HG03571 (cell line): ENCODE measurements around the gene BTBD6.
"Not testable (repeated sequence)": the region's sequence is repeated elsewhere in the genome, so short reads cannot be mapped to it uniquely, and the experiment has no call there.

Source experiments
- ATAC-seq: cut with Tn5 transposase; IDR thresholded peaks from one replicate; pipeline ENCODE4 v1.9.1; 2021; ENCODE audit not compliant: unreplicated experiment

The BTBD6 gene

GRCh38 chr14:105268736-105269354 is 20.5 kb downstream of the BTBD6 start:
- ATAC-seq, result no peak

DNA sequence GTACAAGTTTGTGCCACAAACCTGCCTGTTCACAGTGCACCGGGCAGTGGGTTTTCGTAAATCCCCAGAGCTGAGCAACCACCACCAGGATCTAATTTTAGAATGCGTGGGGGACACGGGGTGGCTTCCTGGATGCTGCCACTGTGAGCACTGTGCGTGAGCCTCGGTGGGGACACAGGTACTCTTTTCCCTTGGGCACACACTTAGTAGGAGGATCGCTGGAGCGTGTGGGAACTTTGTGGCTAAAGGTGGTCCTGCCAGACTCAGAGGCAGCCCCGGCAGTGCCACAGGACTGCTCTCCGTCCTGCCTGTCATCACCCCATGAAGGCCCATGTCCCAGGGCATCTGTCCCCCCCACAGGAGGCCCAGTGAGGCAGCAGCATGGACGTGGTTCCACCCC is 21.1 kb downstream of the BTBD6 start:
- no peak for ATAC-seq

DNA sequence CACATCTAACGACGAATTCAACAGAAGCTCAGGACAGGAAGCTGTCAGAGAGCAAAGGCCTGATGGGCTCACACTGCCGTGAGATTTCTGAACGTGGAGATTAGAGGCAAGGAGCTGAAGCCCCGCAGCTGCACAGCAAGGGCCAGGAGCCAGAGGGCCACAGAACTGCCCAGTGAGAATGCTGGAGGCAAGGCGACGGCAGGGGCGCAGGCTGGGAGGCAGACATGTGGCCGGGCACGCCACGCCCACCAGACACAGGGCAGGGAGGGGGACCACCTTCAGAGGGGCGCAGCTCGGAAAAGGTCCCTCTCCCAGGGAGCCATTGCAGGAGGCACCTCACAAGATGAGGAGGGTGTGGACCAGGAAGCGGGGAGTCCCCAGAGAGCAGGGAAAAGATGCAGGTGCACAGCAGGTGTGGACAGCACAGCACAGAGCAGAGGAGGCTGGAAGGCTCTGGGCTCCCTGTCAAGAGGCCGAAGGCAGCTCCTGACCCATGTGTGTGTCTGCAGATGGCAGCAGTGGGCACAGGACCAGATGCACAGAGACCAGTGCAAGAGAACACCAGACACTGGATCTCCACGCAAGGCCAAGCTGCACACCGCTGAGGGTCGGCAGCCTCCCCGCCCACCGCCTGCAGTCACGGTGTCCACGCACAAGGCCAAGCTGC is 23.0 kb downstream of the BTBD6 start:
- no peak for ATAC-seq

DNA sequence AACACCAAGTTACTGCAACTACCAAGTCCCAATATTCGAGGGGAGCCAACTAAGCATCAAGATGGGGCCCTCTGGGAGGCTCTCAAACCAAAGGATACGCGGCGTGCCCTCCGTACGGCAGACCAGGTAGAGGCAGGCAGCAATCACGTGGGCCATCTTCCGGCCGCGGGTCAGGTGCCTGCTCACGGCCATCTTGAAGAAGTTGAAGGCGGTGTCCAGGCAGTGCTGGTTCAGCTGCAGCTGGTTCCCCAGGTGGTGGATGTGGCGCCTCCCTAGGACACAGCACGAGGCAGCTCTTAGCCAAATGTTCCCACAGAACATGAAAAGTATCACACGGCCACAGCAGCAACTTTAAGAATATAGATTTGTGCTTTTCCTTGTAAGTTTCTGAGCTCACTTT is 24.3 kb downstream of the BTBD6 start:
- ATAC-seq, result no peak

DNA sequence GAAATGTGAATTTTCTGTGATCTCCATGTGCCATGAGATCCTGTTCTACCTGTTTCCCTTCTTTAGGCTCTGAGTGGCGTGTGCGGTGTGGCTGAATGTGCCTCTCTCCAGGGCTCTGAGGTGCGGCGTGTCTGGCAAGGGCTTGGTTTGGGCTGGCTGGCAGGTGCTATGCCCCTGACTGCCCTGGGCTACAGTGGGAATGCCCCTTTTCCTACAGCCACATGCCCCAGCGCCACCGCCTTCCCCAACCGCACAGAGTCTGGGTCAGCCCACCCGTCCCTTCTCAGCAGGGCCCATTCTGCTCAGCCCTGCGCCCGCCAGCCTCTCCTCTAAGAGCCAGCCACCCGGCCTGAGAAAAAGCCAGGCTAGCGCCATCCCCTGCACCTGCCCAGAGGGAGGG is 24.7 kb downstream of the BTBD6 start:
- ATAC-seq, result no peak

GRCh38 chr14:105274637-105275036 is 26.3 kb downstream of the BTBD6 start:
- no peak for ATAC-seq

DNA sequence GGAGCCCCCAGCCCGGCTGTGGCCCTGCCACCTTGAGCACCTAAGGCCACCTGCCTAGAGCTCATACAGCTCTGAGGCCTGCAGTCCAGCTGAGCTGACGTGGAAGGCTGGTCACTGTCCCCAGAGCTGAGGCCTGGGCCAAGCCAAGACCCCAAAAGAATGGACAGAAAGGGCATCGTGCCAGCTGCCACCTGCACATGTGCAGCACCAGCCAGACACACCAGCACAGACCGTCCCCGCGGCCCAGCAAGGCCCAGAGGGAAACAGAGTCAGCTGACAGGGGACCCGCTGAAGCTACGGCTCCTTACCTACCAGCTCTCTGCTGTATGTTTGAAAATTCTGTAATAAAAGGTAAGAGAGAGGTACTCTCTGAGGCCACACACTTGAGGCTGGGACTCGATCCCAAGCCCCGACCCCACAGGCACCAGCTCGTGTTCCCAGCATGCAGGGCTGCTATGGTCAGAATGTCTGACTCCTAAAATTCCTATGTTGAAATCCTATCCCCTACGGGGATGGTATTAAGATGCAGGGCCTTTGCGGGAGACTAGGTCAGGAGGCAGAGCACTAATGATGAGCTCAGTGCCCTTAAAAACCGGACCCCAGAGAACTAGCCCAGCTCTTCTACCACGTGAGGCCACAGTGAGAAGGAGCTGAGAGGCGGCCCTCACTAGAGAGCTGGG is 27.1 kb downstream of the BTBD6 start:
- ATAC-seq, result no peak

DNA sequence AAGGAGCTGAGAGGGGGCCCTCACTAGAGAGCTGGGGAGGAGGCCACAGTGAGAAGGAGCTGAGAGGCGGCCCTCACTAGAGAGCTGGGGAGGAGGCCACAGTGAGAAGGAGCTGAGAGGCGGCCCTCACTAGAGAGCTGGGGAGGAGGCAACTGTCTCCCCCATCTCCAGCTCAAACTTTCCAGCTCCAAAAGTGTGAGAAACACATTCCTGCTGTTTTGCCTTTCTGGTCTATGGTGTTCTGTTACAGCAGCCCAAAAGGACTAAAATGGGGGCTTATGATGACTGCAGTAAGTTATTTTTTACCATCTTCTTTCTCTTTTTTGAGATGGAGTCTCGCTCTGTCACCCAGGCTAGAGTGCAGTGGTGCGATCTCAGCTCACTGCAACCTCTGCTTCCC is 29.1 kb downstream of the BTBD6 start:
- not testable (repeated sequence) for ATAC-seq

GRCh38 chr14:105279642-105280361 is 31.5 kb downstream of the BTBD6 start:
- ATAC-seq, result no peak

- no peak for ATAC-seq
Measured at GRCh38 chr14:105280525-105280924, 32.2 kb downstream of the BTBD6 start.

DNA sequence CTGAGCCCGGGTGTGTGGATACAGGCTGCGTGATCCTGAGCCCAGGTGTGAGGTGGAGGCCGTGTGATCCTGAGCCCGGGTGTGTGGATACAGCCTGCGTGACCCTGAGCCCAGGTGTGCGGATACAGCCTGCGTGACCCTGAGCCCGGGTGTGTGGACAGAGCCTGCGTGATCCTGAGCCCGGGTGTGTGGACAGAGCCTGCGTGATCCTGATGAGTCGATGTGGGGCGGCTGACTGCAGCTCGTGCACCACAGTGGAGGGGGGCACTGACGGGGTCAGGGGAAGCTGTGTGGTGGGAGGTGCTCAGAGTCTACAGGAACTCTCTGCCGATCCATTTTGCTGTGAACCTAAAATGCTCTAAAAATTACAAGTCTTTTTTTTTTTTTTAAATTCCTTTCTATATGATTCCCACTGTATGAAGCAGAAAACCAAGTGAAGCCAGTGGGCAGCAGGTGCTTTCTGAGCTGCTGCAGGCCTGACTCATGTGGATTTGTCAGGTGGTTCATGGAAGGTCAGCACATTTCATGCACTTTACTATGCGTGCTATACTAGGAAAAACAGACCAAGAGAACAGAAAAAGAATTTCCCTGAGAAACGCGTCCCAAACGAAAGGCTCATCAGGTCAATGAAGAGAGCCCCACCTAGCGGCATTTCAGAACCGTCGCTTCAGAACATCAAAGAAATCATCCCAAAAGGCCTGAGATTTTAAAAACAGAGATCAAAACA is 33.2 kb downstream of the BTBD6 start:
- ATAC-seq, result no peak

GRCh38 chr14:105282098-105282725 is 33.9 kb downstream of the BTBD6 start:
- ATAC-seq, result no peak

GRCh38 chr14:105283028-105283427 is 34.7 kb downstream of the BTBD6 start:
- no peak for ATAC-seq

DNA sequence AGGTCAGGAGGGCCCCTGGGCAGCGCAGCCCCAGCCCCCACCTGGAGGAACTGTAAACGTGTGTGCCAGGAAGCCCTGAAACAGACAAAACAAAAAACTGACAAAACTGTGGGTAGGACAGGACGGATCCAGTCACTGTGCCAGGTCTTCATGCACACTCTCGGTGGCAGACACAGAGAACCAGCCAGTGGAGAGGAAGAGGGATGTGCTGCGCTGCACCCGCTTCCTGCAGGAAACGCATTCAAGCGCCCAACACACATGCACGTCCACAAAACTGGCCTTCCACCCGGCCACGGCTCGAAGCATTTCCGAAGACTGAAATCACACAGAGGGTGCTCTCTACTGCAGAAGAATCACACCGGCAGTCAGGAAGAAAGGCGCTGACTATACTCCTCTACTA is 35.6 kb downstream of the BTBD6 start:
- no peak for ATAC-seq

- ATAC-seq, result no peak
Measured at GRCh38 chr14:105285174-105285573, 36.8 kb downstream of the BTBD6 start.

GRCh38 chr14:105286759-105287144 is 38.4 kb downstream of the BTBD6 start:
- ATAC-seq, result no peak

DNA sequence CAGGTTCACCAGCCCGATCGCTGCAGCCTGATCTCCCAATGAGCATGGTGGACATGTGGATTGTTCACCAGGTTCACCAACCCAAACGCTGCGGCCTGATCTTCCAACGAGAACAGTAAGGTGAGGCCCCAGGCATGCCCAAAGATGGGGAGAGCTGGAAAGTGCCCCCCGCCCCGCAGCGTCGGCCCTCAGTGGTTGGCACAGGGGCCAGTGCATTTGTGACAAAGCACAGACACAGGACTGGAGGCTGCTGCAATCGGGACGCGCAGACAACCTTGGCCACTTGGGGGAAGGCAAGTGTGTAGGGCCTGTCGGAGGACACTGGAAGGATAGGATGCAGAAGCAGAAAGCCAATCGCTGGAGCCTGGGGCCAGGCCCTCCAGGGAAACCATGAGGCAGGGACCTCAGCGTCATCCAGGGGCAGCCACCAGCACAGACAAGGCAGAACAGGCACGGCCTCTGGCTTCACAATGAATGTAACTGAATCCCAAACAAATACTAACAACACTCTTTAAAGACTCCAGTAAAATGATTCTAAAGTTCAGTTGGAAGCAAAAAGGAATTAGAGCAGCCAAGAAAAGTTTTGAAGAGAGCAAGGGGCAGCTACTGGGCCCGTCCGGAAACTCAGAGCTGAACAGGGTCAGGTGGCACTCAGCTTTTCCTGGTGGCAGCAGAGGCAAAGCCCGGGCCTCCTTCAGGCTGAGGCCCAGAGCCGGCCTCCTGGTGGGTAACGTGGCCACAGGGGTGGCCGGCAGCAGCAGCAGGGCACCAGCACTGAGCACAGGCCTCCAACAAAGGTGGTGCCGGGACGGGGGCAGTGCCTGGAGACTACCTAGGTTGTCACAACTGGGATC is 39.1 kb downstream of the BTBD6 start:
- ATAC-seq, result no peak

GRCh38 chr14:105288936-105289335 is 40.6 kb downstream of the BTBD6 start:
- not testable (repeated sequence) for ATAC-seq

- ATAC-seq, result no peak
Measured at GRCh38 chr14:105290621-105291346, 42.5 kb downstream of the BTBD6 start.
